ENCODE data around the gene FKBP10. TPM values are rescaled to one million over a fixed set of nuclear protein-coding genes. Genes with fewer than 3 reads are reported as not detected.
A peak's percentile ranks its signal among the peaks of the same experiment; 100 is the strongest.

The FKBP10 gene
- total and polyA plus RNA-seq, 7 donors, result 3.9 to 9.5 (median 5.7) TPM

GRCh38 chr17:41813699-41814124, 908 bp downstream of the FKBP10 start:
- Histone ChIP-seq H3K4me1 (no peaks in the 10 kb centered on the region), H3K36me3 (ENCODE audit: insufficient read depth in 1 of 2, low read depth in 1 of 2) (no peaks in the 10 kb centered on the region), H3K9me3 (no peaks in the 10 kb centered on the region), H3K4me3 (peak overlapping the region; percentile 82), H3K27ac (no peak overlapping the region), H3K27me3 (ENCODE audit: insufficient read depth in 3 of 3, low read length in 2 of 3) (no peaks in the 10 kb centered on the region)
- intact Hi-C loops (cut with DNase I), result no loop called here
- no peak for TF ChIP-seq CTCF (IDR thresholded peaks at IDR 0.05)
- WGBS, 3 donors, result 54 to 76% (median 63%) methylated on average over 9 of the region's 9 CpGs
- ATAC-seq (no peak), DNase-seq (no peak)

- intact Hi-C loops (cut with DNase I), result no loop called here
- peak overlapping the region; percentile 82 for H3K4me3 ChIP-seq
- 42 to 72% (median 55%) methylated on average over 1 of the region's 1 CpG for WGBS, 3 donors
- no peaks in the 10 kb centered on the region for H3K9me3 ChIP-seq
- no peak for ATAC-seq
- no peaks in the 10 kb centered on the region for H3K4me1 ChIP-seq
- TF ChIP-seq CTCF (IDR thresholded peaks at IDR 0.05), result no peak
- H3K36me3 ChIP-seq (ENCODE audit: insufficient read depth in 1 of 2, low read depth in 1 of 2), result no peaks in the 10 kb centered on the region
- no peak for DNase-seq
- no peak overlapping the region for H3K27ac ChIP-seq
- no peaks in the 10 kb centered on the region for H3K27me3 ChIP-seq (ENCODE audit: insufficient read depth in 3 of 3, low read length in 2 of 3)
Observed at GRCh38 chr17:41814195-41814594, 1.4 kb downstream of the FKBP10 start.

GRCh38 chr17:41816637-41817320, 4.0 kb downstream of the FKBP10 start:
- ATAC-seq (no peak), DNase-seq (no peak)
- Histone ChIP-seq H3K4me1 (no peaks in the 10 kb centered on the region), H3K9me3 (no peaks in the 10 kb centered on the region), H3K36me3 (ENCODE audit: insufficient read depth in 1 of 2, low read depth in 1 of 2) (no peaks in the 10 kb centered on the region), H3K27me3 (ENCODE audit: insufficient read depth in 3 of 3, low read length in 2 of 3) (no peaks in the 10 kb centered on the region), H3K27ac (no peak overlapping the region), H3K4me3 (no peak overlapping the region)
- intact Hi-C loops (cut with DNase I), result no loop called here
- WGBS, 3 donors, result 92 to 95% (median 93%) methylated on average over 20 to 23 of the region's 23 CpGs
- no peak for TF ChIP-seq CTCF (IDR thresholded peaks at IDR 0.05)

- Histone ChIP-seq H3K27ac (no peak overlapping the region), H3K36me3 (ENCODE audit: insufficient read depth in 1 of 2, low read depth in 1 of 2) (no peaks in the 10 kb centered on the region), H3K9me3 (no peaks in the 10 kb centered on the region), H3K27me3 (ENCODE audit: insufficient read depth in 3 of 3, low read length in 2 of 3) (no peaks in the 10 kb centered on the region), H3K4me1 (no peaks in the 10 kb centered on the region), H3K4me3 (no peak overlapping the region)
- no peak for TF ChIP-seq CTCF (IDR thresholded peaks at IDR 0.05)
- 94 to 97% (median 97%) methylated on average over 20 of the region's 20 CpGs for WGBS, 3 donors
- no peak for ATAC-seq
- DNase-seq, result no peak
- intact Hi-C loops (cut with DNase I), result no loop called here
Observed at GRCh38 chr17:41818024-41818423, 5.2 kb downstream of the FKBP10 start.

- peak in 1 of 4 donors; percentile 23 for ATAC-seq
- 82 to 89% (median 86%) methylated on average over 13 to 14 of the region's 14 CpGs for WGBS, 3 donors
- Histone ChIP-seq H3K9me3 (no peaks in the 10 kb centered on the region), H3K4me3 (no peak overlapping the region), H3K4me1 (no peaks in the 10 kb centered on the region), H3K27ac (no peak overlapping the region), H3K36me3 (ENCODE audit: insufficient read depth in 1 of 2, low read depth in 1 of 2) (peaks cover 0 to 27% of the 10 kb centered on the region in 2 donors), H3K27me3 (ENCODE audit: insufficient read depth in 3 of 3, low read length in 2 of 3) (no peaks in the 10 kb centered on the region)
- DNase-seq, result no peak
- no peak for TF ChIP-seq CTCF (IDR thresholded peaks at IDR 0.05)
- intact Hi-C loops (cut with DNase I), result no loop called here
Observed at GRCh38 chr17:41821776-41822175, 9.0 kb downstream of the FKBP10 start.

Measured in psoas muscle (tissue), 8 donors.